Measurements from ENCODE around the gene CD82.

DNA sequence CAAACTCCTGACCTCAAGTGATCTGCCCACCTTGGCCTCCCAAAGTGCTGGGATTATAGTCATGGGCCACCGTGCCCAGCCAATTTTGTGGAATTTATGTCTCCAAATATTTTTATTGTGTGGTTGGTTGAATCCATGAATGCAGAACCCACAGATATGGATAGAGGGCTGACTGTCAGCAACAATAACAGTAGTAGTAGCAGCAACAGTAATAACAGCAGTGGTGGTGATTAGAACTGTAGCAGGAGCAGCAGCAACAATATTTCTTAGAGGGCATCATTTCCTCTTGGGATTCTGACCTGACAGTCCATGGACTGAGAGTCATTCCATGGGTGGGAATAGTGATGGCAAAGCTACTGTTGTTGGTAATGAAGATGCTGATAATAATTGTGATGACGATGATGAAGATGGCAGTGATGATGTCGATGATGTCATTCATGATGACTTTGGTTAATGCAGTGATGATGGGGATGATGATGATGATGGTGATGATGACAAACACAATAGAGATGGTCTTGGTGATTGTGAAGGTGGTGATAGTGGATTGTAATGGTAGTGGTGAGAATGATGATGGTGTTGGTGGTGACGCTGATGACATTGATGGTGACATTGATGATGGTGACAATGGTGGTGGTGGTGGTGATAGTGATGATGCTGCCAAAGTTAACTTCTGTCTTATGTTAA lies 13.9 kb upstream of the CD82 start:
- no peak for TF ChIP-seq EP300 (conservative IDR thresholded peaks at IDR 0.05; ENCODE audit: poor library complexity, severe bottlenecking)
- TF ChIP-seq, protein P1, sequence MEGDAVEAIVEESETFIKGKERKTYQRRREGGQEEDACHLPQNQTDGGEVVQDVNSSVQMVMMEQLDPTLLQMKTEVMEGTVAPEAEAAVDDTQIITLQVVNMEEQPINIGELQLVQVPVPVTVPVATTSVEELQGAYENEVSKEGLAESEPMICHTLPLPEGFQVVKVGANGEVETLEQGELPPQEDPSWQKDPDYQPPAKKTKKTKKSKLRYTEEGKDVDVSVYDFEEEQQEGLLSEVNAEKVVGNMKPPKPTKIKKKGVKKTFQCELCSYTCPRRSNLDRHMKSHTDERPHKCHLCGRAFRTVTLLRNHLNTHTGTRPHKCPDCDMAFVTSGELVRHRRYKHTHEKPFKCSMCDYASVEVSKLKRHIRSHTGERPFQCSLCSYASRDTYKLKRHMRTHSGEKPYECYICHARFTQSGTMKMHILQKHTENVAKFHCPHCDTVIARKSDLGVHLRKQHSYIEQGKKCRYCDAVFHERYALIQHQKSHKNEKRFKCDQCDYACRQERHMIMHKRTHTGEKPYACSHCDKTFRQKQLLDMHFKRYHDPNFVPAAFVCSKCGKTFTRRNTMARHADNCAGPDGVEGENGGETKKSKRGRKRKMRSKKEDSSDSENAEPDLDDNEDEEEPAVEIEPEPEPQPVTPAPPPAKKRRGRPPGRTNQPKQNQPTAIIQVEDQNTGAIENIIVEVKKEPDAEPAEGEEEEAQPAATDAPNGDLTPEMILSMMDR (IDR thresholded peaks at IDR 0.05; ENCODE audit: poor library complexity, severe bottlenecking): no peak
- no peak for TF ChIP-seq RAD21 (conservative IDR thresholded peaks at IDR 0.05)

Data from neural cell (in vitro differentiated cells).